Limb (tissue), 2 donors: ENCODE measurements around the gene EEF2K.
"Not testable (repeated sequence)": the region's sequence is repeated elsewhere in the genome, so short reads cannot be mapped to it uniquely, and the experiment has no call there.

ENCODE experiments used
- DNase-seq, 2 donors: peaks; one replicate each; pipeline ENCODE4 v3.0.0-alpha.2; 2016; ENCODE audit errors: extremely low spot score in 2 of 2

The EEF2K gene

DNA sequence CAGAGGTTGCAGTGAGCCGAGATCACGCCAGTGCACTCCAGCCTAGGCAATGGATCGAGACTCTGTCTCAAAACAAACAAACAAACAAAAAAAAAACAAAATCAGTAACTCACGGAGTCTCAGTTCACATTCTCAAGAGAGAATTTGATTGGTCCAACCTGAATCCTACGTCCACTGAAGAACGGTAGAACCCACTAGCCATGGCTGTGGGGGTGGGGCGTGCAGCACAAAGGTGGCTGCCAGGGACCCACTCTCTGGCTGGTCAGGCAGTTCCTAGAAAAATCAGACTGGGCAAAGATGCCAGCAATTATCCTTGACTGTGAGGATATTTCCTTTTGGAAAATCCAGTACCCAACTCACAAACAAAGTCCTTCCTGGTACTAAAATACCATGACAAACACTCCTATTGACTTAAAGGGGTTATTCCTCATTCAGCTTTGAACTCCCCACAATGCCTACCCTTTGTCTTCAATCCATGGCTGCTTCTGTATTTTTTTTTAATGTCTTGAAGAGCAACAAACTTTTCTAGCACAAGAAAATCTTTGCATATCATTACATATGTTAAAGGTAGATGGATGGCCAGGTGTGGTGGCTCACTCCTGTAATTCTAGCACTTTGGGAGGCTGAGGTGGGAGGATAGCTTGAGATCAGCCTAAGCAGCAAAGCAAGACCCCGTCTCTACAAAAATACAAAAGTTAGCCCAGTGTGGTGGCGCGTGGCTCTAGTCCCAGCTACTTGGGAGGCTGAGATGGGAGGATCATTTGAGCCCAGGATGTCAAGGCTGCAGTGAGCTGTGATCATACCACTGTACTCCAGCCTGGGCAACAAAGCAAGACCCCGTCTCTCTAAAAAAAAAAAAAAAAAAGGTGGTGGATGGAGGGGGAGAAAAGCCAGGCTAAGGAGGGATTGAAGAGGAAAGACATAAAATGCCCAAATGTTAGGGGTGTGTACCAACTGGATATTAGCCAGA, 87.3 kb downstream of the EEF2K start:
- DNase-seq, result no peak

DNA sequence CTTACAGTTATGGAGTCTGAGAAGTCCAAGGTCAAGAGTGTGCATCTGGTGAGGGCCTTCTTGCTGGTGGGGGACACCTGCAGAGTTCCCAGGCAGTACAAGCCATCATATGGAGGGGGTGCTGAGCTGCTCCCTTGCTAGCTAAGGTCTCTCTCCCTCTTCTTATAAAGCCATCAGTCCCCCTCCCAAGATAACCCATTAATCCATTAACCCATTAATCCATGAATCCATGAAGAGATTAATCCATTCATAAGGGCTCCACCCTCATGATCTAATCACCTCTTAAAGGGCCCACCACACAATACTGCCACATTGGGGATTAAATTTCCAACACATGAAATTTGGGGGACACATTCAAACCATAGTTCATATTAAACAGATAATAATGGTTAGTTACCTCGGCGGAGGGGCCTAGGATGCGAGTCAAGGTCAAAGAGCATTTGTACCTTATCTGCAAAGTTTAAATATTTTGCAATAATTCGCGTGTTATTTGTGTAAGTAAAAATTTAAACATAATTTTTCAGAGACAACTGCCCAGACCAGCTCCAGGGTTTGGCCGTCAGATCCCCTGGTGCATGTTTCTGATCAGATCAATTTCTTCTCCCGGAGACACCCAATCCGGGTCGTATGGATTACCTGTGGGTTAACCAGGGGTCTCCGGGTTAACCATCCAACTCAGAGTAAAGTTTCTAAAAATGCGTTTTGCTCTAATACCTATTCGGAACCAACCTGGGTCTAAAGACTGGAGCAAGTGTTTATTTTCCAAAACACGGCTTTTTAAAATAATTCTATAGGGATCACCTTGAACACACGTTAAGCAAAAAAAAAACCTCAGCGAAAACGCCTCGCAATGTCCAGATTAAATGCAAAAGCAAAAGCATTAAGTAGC, 90.4 kb downstream of the EEF2K start:
- DNase-seq, result peak in 1 of 2 donors; percentile 5

DNA sequence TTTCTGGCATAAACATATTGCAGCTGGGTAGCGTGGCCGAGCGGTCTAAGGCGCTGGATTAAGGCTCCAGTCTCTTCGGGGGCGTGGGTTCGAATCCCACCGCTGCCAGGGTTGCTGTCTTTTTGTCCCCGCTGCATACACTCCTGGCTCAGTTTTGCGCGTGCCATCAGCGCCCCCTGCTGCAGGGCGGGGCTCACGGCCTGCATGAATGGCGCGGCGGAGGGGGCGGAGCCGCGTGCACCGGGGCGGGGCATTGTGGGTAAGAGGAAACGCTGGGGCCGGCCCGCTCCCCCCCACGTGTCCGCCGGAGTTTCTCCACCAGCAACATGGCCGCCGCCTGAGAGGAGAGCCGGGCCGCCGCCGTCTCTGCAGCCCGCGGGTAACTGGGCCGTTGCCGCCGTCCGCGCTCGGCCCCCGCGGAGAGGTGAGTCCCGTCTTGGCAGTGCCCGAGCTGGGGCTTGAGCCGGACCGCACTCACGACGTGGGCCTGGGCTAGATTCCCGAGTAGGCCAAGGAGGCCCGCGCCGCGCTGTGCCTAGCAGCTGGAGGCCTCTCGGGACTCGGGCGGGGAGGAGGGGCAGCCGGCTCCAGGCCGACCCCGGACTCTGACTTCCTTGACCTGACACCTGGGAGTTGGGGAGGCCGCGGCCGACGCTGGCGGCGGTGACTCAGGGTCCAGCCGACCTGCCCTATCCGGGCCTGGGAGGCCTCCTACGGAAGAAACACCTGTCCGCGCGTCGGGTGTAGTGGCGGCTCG, 91.2 kb downstream of the EEF2K start, which contains the start of gene POLR3E:
TSS of gene POLR3E (plus strand) at position 296 of the 757 bp plus-strand sequence. CDS start 5,560 bp downstream, outside the sequence.
- peak; percentile 97 to 100 for DNase-seq

DNA sequence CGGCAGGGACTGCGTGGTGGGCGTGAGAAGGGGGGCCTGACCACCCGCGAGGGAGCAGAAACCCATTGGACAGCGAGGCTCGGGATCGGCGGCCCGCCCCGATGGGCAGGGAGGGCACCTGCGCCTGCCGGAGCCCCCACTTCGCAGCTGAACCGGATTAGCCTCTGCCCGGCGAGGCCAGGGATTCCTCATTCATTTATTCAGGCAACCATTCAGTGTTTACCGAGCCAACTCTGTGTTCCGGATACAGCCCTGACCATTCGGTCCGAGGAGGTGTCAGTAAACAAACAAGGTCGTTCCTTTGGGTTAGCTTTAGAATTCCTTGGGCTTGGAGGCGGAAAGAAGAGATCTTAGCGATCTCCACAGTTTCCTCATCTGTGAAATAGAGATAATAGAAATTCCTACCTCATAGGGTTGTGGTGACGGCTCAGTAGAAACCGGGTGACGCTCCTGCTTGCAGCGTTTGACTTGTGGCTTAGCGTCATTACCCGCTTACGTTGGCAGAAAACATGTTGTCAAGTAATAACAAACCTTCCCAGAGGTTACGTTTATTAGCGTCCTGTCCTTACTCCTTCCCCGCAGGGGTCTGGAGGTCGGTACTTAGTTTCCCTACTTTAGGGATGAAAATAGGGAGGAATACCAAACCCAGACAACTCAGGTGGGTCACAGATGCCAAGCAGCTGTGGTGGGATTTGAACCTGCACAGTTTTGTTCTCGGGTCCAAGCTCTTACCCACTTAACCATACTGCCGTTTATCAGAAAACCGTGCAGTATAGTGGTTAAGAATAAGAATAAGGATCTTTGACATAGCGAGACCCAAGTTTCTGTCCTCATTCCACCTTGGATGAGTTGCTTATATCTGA, 92.0 kb downstream of the EEF2K start:
- DNase-seq, result peak; percentile 80 to 84

DNA sequence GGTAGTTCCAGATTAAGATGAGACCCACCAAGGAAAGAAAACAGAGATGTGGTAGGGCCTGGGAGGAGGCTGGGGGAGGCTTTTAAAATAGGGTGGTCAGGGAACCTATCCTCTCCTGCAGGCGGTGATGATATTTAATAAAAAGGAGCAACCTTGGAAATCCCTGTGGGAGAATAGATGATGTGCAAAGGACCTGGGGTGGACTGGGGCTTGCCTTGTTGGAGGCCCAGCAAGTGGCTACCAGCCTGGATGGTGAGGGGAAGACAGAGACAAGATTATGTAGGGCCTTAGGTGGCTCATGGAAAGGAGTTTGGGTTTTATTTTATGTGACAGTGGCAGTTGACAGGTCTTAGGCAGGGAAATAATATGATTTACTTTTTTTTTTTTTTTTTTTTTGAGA, 93.0 kb downstream of the EEF2K start:
- no peak for DNase-seq

DNA sequence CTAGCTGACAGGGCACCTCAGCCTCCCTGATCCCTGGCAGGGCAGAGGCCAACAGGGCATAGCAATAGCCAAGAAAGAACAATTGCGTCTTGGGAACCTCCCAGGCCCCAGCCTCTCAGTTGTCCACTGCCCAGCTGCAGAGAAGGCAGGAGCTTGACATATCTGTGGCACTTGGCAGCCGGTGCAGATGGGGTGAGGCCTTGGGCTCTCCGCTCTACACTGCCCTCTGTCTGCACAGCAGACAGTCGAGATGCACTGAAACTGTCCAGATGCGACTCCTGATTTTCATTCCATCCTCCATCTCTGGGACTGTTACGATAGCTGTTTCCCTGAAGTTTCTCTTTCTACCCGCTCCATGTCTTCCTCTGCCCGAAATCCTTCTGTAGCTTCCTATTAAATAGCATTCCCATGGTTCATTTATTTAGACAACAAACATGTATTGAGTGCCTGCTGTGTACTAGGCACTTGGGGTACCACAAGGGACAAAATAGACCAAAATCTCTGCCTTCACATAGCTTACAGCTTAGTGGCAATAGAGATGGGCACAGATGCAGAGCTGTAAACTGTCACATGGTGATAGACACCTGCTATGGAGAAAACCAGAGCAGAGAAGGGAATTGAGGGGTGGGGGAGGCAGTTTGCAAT, 94.5 kb downstream of the EEF2K start:
- DNase-seq, result peak in 1 of 2 donors; percentile 29

DNA sequence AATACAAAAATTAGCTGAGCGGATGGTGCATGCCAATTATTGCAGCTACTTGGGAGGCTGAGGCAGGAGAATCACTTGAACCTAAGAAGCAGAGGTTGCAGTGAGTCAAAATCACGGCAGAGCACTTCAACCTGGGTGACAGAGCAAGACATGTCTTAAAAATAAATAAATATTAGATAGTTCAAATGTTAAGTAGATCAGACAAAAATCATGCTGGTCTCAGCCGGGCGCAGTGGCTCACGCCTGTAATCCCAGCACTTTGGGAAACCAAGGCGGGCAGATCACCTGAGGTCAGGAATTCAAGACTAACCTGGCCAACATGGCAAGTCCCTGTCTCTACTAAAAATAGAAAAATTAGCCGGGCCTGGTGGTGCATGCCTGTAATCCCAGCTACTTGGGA, 95.3 kb downstream of the EEF2K start:
- DNase-seq, result not testable (repeated sequence)

DNA sequence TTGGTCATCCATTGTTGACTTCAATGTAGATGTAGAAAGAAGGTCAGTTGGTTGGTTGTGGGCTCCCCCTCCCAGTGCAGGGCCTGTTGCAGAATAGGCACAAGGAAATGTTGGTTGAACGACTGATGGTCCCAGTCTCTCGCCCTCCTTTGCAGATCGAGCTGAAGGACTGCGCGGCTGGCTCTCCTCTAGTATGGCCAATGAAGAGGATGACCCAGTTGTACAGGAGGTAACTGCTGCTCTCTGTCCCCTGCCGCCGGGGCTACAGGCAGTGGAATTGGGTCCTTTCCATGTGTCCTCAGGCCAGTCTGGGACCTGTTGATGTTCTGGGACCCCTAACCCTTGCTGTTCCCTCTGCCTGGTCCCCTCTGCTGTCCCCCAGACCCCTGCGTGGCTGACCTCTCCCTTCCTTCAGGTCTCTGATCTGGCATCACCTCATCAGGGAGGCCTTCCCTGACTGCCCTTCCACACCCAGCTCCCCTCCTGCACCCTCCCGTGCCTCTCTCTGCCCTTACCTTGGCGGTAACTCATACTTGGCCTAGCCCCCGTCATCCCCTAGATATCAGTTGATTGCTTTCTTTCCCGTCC, 96.8 kb downstream of the EEF2K start:
- DNase-seq, result no peak

DNA sequence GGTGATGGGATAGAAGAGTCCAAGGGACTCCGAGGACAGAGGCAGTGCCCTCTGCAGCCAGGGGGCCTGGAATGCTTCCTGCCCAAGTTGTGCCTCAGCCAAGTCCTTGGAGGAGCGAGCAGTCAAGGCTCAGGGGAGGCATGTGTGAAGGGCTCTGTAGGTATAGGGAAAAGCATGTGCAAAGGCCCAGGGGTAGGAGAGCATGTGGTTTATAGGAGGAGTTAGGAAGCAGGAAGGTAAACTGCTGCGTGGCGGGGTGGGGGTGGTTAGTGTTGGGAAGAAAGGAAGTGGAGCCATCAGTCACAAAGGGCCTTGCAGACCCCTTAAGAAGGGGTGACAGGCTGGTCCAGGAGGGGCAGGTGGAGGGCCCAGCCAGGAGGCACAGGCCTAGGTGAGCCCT, 98.3 kb downstream of the EEF2K start:
- no peak for DNase-seq

DNA sequence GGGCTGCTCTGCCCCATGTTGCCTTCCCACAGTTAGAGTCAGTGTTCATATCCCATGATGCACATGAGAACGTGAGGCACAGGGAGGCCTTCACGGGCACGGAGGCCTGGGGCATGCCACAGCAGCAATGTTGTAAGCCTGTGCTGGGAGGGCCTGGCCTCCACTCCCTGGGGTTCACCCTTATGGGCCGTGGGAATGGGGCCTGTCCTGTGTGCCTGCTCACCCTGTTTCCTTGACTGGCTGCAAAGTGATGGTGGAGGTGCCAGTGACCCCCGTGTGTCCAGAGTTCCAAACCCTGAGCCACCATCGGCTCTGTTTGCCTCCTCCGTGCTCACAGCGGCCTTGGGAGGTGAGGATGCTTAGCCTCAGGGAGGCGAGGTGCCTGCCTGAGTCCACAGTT, 100.7 kb downstream of the EEF2K start:
- no peak for DNase-seq

DNA sequence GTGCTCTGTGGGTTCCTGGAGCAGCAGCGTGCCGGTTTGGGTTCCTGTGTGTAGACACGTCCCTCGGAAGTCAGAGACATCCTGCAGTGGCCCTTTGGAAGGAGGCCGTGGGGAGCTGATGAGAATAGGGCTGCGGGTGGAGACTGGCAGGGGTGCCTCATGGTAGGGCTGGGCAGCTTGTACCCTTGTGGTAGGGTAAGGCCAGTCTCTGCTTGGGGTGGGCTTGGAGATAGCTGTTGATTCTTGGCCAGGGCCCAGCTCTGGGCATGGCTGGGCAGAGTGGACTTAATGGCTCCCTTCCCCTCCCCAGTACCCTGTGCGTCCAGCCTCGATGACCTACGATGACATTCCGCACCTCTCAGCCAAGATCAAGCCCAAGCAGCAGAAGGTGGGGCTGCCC, 101.8 kb downstream of the EEF2K start:
- DNase-seq, result no peak

DNA sequence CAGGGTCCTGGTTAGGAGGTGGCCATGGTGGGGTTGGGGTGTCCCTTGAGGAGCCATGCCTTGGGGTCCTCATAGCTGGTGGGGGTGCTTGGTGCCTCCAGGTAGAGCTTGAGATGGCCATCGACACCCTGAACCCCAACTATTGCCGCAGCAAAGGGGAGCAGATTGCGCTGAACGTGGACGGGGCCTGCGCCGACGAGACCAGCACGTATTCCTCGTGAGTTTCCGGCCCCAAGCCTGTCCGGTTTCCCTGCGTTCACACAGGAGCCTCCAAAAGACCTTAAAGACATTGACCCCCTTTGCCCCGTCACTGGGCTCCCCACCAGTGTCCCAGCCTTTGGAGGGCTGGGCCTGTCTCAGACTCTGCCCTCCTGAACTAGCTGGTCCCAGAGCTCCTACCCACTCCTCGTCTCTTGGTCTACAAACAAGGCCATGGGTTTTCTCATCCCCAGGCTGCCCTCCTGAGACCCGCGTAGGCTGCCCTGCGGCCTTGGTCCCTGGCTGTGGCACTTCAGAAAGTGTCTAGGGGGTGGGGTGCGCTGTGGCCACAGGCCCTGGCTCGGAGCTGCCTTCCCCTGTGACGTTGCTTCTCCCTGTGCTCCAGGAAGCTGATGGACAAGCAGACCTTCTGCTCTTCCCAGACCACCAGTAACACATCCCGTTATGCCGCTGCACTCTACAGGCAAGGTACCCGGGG, 102.9 kb downstream of the EEF2K start:
- DNase-seq, result no peak

DNA sequence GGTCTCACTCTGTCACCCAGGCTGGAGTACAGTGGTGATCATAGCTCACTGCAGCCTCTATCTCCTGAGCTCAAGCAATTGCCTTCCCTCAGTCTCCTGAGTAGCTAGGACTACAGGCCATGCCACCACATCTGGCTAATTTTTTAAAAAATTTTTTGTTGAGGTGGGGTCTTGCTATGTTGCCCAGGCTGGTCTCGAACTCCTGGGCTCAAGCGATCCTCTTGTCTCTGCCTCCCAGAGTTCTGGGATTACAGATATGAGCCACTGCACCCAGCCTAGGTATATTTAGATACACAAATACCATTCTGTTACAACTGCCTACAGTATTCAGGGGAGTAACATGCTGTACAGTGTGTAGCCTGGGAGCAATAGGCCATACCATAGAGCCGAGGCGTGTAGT, 105.4 kb downstream of the EEF2K start:
- DNase-seq, result no peak

DNA sequence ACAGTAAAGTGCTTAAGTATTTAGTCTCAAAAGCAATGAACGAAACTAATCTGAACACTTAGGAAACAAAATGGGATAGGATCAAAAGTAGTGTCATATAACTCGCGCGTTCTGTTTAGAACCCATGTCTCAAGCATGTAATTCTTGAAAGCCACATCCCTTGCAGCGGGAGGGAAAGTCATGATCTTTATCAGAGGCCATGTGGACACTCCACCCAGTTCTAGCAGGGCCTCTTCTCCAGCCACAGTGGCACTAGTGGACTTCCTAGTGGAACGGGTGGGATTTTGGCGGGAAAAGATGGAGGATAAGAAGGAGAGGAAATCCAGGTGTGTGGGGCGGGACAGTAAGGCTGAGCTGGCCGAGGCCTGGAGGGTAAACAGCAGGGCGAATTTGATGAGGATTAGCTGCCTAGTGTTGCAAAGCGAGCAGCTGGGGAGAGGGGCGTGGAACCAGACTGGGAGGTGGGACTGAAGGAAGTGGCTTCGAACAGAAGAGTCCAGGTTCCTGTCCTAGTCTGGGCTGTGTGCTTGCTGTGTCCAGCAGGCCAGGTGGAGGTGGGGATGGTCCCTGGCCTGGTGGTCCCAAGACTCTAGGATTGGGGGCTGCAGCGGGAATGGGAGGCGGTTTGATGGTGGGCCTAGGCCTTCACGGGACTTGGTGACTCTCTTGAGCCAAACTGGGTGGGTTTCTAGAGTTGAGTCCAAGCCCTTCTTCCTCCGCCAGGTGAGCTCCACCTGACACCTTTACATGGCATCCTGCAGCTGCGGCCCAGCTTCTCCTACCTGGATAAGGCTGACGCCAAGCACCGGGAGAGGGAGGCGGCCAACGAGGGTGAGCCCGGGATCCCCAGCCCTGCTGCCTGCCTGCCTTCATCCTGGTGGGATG, 107.1 kb downstream of the EEF2K start:
- DNase-seq, result no peak

DNA sequence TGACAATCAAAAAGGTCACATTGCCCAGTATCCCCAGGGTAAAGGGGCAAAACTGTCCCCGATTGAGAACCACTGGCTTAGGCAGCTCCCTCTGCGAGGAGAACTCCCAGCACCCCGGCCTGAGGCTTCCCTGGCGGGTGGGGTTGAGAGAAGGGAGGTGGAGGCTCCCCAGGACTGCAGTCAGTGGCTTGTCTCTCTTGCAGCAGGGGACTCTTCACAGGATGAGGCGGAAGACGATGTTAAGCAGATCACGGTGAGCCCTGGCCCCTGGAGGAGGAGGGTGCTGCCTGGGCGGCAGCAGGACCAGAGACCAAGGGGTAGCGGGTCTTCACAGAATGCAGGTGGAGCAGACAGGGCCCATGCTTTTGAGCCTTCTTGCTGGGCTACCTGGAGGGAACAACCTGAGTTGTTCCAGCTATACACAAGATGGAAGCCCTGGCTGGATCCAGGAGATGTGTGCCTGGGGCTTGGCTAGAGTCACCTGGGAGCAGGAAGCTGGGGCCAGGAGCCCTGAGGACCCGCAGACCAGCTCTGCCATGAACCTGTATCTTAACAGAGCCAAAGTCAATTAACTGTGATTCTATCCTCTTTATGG, 107.9 kb downstream of the EEF2K start:
- no peak for DNase-seq

DNA sequence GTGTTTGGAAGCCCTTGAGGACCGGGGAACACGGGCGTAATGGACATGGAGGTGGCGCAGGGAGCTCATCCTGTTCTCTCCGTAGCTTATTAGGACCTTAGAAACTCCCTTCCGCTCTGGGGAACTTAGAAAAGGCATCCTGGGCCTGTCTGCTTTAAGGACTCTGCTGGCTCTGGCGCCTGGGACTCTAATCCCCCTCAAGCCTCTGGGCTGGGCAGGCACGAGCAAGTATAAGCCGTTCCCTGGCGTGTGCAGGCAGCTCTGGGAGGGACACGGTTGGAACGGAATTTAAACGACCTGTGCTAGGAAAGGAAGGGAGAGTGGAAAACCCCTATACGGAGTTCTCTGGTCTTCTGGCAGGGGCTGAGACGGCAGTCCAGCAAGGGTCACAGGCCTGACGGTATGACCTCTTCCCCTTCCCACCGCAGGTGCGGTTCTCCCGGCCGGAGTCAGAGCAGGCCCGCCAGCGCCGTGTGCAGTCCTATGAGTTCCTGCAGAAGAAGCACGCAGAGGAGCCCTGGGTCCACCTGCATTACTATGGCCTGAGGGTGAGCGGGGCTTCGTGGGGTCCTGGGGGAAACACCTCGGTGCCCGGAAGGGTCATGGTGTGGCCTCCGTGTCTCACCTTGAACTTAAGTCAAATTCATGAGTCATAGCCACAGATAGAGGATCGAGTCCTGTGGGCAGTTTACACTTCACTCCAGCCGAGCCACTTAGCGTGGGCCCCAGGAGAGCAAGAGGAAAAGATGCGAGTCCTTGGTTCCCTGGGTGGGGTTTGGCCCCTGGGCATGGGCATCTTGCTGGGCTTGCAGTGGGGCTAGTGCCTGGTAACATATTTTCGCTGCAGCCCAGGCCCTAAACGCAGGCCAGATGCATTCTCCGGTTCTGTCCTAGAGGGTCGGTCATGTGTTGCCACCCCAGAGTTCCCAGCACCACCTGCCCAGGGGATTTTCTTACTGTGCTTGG, 108.9 kb downstream of the EEF2K start:
- DNase-seq, result no peak
